ENCODE results near the gene ADAM11. TPM values are rescaled to one million over a fixed set of nuclear protein-coding genes. Genes with fewer than 3 reads are reported as not detected.

Gene ADAM11
- total and polyA plus RNA-seq, 2 of the 4 experiments (the other 2 are of a cell fraction) = 0.36 to 0.53 TPM

DNA sequence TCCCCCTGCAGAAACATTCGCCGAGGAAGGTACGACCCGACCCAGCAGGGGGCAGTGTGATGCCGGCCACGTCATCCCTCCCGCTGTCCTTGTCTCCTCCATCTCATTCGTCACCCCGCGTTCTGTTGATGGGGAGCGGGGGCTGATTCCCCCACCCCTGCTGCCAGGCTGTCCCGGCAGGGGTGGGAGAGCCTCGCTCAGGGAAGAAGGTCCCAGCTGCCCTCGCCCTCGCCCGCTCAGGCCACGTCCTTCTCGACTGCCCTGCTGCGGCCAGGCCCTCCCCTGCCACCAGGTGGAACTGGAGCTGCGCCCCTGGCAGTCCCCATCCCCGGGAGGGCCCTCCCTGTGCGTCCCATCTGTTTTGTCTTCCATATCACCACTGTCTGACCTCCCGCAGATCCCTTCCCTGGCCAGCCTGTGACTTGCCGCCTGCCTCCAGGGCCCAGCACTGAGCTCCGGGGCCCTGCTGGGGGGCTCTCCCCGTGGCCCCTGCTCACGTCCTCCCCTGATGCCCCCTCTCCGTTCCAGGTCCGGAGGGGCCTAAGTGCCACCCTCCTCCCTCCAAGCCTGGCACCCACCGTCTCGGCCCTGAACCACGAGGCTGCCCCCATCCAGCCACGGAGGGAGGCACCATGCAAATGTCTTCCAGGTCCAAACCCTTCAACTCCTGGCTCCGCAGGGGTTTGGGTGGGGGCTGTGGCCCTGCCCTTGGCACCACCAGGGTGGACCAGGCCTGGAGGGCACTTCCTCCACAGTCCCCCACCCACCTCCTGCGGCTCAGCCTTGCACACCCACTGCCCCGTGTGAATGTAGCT lies 20.6 kb downstream of the ADAM11 start (continued):
- TF ChIP-seq MAFK (IDR thresholded peaks at IDR 0.05; ENCODE audit: low read depth, low read length) (no peak), CEBPB (IDR thresholded peaks at IDR 0.05; ENCODE audit: low read depth, low read length) (no peak), SMC3 (IDR thresholded peaks at IDR 0.05; ENCODE audit: low read depth, low read length) (peak; percentile 63), CHD1 (IDR thresholded peaks at IDR 0.05; ENCODE audit: low read depth, low read length) (no peak)

DNA sequence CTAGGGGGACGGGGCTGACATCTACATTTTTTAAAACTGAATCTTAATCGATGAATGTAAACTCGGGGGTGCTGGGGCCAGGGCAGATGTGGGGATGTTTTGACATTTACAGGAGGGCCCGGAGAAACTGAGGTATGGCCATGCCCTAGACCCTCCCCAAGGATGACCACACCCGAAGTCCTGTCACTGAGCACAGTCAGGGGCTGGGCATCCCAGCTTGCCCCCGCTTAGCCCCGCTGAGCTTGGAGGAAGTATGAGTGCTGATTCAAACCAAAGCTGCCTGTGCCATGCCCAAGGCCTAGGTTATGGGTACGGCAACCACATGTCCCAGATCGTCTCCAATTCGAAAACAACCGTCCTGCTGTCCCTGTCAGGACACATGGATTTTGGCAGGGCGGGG lies 21.4 kb downstream of the ADAM11 start:
- no peak for TF ChIP-seq RAD21 (IDR thresholded peaks at IDR 0.05; ENCODE audit: low read length)
- TF ChIP-seq MAFK (IDR thresholded peaks at IDR 0.05; ENCODE audit: low read depth, low read length) = no peak
- TF ChIP-seq RCOR1 (IDR thresholded peaks at IDR 0.05; ENCODE audit: insufficient replicate concordance, low read length) = no peak
- no peak for TF ChIP-seq MXI1 (IDR thresholded peaks at IDR 0.05; ENCODE audit: borderline replicate concordance, low read depth, low read length)
- TF ChIP-seq MAZ (IDR thresholded peaks at IDR 0.05; ENCODE audit: borderline replicate concordance, low read depth, low read length) = no peak
- no peak for TF ChIP-seq BHLHE40 (IDR thresholded peaks at IDR 0.05; ENCODE audit: low read depth, low read length)
- TF ChIP-seq, protein P1, sequence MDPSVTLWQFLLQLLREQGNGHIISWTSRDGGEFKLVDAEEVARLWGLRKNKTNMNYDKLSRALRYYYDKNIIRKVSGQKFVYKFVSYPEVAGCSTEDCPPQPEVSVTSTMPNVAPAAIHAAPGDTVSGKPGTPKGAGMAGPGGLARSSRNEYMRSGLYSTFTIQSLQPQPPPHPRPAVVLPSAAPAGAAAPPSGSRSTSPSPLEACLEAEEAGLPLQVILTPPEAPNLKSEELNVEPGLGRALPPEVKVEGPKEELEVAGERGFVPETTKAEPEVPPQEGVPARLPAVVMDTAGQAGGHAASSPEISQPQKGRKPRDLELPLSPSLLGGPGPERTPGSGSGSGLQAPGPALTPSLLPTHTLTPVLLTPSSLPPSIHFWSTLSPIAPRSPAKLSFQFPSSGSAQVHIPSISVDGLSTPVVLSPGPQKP (IDR thresholded peaks at IDR 0.05; ENCODE audit: borderline replicate concordance, low read depth, low read length) = no peak
- TF ChIP-seq FOS (IDR thresholded peaks at IDR 0.05; ENCODE audit: low read depth, low read length) = no peak
- TF ChIP-seq NFE2L2 (IDR thresholded peaks at IDR 0.05; ENCODE audit: low read depth, low read length) = no peak
- TF ChIP-seq POLR2A (IDR thresholded peaks at IDR 0.05; ENCODE audit: low read depth, low read length) = no peak
- TF ChIP-seq, protein P2, sequence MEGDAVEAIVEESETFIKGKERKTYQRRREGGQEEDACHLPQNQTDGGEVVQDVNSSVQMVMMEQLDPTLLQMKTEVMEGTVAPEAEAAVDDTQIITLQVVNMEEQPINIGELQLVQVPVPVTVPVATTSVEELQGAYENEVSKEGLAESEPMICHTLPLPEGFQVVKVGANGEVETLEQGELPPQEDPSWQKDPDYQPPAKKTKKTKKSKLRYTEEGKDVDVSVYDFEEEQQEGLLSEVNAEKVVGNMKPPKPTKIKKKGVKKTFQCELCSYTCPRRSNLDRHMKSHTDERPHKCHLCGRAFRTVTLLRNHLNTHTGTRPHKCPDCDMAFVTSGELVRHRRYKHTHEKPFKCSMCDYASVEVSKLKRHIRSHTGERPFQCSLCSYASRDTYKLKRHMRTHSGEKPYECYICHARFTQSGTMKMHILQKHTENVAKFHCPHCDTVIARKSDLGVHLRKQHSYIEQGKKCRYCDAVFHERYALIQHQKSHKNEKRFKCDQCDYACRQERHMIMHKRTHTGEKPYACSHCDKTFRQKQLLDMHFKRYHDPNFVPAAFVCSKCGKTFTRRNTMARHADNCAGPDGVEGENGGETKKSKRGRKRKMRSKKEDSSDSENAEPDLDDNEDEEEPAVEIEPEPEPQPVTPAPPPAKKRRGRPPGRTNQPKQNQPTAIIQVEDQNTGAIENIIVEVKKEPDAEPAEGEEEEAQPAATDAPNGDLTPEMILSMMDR (conservative IDR thresholded peaks at IDR 0.05; ENCODE audit: low read depth, low read length) = no peak
- intact Hi-C loops (cut with micrococcal nuclease) (no loop called here), dilution Hi-C loops (cut with HindIII; ENCODE audit: low sequenced_read_pairs, unreplicated experiment) (no loop called here), in situ Hi-C loops (cut with MboI; ENCODE audit: low sequenced_read_pairs) (loop anchor here (5.0 kb wide), 1 partner anchor 82 kb away; no protein-coding TSS in a partner anchor)
- ChIA-PET CTCF (interaction anchor here (0.6 to 3.2 kb wide), 9 partner anchors 14 to 98 kb away, joined by 3 to 25 read pairs (median 4); no protein-coding TSS in a partner anchor), POLR2A (ENCODE audit: unreplicated experiment) (no interaction called here)
- Histone ChIP-seq H3K14ac (replicated peaks; ENCODE audit: low read depth, low read length) (no peak overlapping the region), H3K9me1 (ENCODE audit: insufficient read depth, low read length) (no peaks in the 10 kb centered on the region), H3K4me1 (ENCODE audit: control insufficient read depth, insufficient read depth, low read length) (peaks cover 3% of the 10 kb centered on the region; the same call in 1 of the 2 replicates), H3K4ac (ENCODE audit: low read depth, low read length) (no peak overlapping the region), H3K36me3 (ENCODE audit: control insufficient read depth, insufficient read depth, low read length) (no peaks in the 10 kb centered on the region), H2BK15ac (ENCODE audit: low read depth, low read length) (no peak overlapping the region; the same call in 2 of the 3 replicates), H3K4me2 (ENCODE audit: low read depth, low read length) (no peak overlapping the region), H4K20me1 (ENCODE audit: insufficient read depth, low read length) (no peaks in the 10 kb centered on the region; the same call in 1 of the 2 replicates), H2AK9ac (replicated peaks; ENCODE audit: low read depth, low read length, poor library complexity) (no peak overlapping the region), H2AFZ (replicated peaks; ENCODE audit: low read length, poor library complexity) (peak overlapping the region; percentile 4), H3K9me3 (ENCODE audit: control insufficient read depth, insufficient read depth, low read length) (no peaks in the 10 kb centered on the region), H3K18ac (ENCODE audit: low read depth, low read length) (no peak overlapping the region), H3K56ac (ENCODE audit: extremely low read depth, insufficient read depth, low read length) (no peak overlapping the region), H2BK20ac (ENCODE audit: low read depth, low read length) (no peak overlapping the region), H3K9ac (ENCODE audit: low read depth, low read length) (no peak overlapping the region), H3K23ac (ENCODE audit: low read depth, low read length) (no peak overlapping the region), H3K27me3 (ENCODE audit: control insufficient read depth, insufficient read depth, low read length) (no peaks in the 10 kb centered on the region), H4K8ac (ENCODE audit: low read depth in 2 of 2, low read length in 2 of 2) (no peak overlapping the region), H2BK120ac (ENCODE audit: low read depth, low read length) (no peak overlapping the region), H3K4me3 (ENCODE audit: insufficient read depth, low read depth, low read length) (no peak overlapping the region), H2AK5ac (ENCODE audit: low read depth, low read length) (peak overlapping the region; percentile 58; the same call in 1 of the 2 replicates), H2BK5ac (ENCODE audit: low read depth, low read length, poor library complexity, severe bottlenecking) (no peak overlapping the region), H4K5ac (ENCODE audit: low read depth, low read length) (no peak overlapping the region), H3K27ac (ENCODE audit: insufficient read depth, low read length) (no peak overlapping the region), H4K91ac (ENCODE audit: insufficient read depth, low read depth, low read length) (no peak overlapping the region), H3K79me1 (ENCODE audit: low read depth in 1 of 2, low read length in 2 of 2) (no peaks in the 10 kb centered on the region)
- WGBS, 2 experiments (ENCODE audit: extremely low coverage in 2 of 2, insufficient read length in 1 of 2) = 100% methylated on average over 2 of the region's 12 CpGs; no CpG with 5 or more reads in 1 of the 2 experiments
- DNase-seq = no peak
- no peak for ATAC-seq (ENCODE audit: low read depth)
- BruUV-seq (replicated peaks) = no TSS peak

Data from IMR-90 (cell line).